DND-41 (cell line): ENCODE data around the gene BMPR2.
"Not testable (repeated sequence)": the region's sequence is repeated elsewhere in the genome, so short reads cannot be mapped to it uniquely, and the experiment has no call there.

Experiments used
- EZH2 ChIP-seq: IDR thresholded peaks from 3 replicates; pipeline ENCODE4 v1.6.1; 2012; ENCODE audit warnings: borderline replicate concordance, low read depth, mild to moderate bottlenecking, moderate library complexity, low read length, inconsistent platforms; ENCODE audit not compliant: severe bottlenecking
- TF ChIP-seq, protein P1 (sequence below): IDR thresholded peaks from 2 replicates; pipeline ENCODE4 v1.5.1; 2012; ENCODE audit warnings: borderline replicate concordance, low read length, moderate library complexity, mild to moderate bottlenecking; ENCODE audit not compliant: poor library complexity, severe bottlenecking; ENCODE audit errors: extremely low read depth

- not testable (repeated sequence) for TF ChIP-seq EZH2
- TF ChIP-seq, protein P1, sequence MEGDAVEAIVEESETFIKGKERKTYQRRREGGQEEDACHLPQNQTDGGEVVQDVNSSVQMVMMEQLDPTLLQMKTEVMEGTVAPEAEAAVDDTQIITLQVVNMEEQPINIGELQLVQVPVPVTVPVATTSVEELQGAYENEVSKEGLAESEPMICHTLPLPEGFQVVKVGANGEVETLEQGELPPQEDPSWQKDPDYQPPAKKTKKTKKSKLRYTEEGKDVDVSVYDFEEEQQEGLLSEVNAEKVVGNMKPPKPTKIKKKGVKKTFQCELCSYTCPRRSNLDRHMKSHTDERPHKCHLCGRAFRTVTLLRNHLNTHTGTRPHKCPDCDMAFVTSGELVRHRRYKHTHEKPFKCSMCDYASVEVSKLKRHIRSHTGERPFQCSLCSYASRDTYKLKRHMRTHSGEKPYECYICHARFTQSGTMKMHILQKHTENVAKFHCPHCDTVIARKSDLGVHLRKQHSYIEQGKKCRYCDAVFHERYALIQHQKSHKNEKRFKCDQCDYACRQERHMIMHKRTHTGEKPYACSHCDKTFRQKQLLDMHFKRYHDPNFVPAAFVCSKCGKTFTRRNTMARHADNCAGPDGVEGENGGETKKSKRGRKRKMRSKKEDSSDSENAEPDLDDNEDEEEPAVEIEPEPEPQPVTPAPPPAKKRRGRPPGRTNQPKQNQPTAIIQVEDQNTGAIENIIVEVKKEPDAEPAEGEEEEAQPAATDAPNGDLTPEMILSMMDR, result not testable (repeated sequence)
Observed at GRCh38 chr2:202551000-202551399, 174.9 kb downstream of the BMPR2 start.
